GM23338 (cell line): ENCODE results near the gene HOXA5. TPM values are rescaled to one million over a fixed set of nuclear protein-coding genes. Genes with fewer than 3 reads are reported as not detected.

Experiments
- ATAC-seq: fragments of 200-7000 bp; cut with Tn5 transposase; 3 replicates; pipeline ENCODE4 v1.9.1; 2020
- DNase-seq: peaks from one replicate; pipeline ENCODE4 v3.0.0-alpha.2; 2015; ENCODE audit warnings: low spot score
- H2AFZ ChIP-seq: fragments of 200-600 bp; sonication (generic); 2 replicates; pipeline ENCODE4 v1.8.0; 2016; ENCODE audit warnings: antibody characterized with exemption, mild to moderate bottlenecking, moderate library complexity
- H3F3A ChIP-seq: fragments of 200-600 bp; sonication (generic); replicated peaks from 2 replicates; pipeline ENCODE4 v1.8.0; 2017; ENCODE audit warnings: antibody characterized with exemption, mixed run types, low read depth
- H3K27ac ChIP-seq: fragments of 200-600 bp; sonication (generic); 2 replicates; pipeline ENCODE4 v1.6.1; 2016; ENCODE audit warnings: low read depth
- H3K27me3 ChIP-seq: fragments of 200-600 bp; sonication (generic); 2 replicates; pipeline ENCODE4 v1.8.0; 2016; ENCODE audit warnings: mild to moderate bottlenecking, mixed run types, moderate library complexity; ENCODE audit not compliant: insufficient read depth
- H3K36me3 ChIP-seq: fragments of 200-600 bp; sonication (generic); 2 replicates; pipeline ENCODE4 v1.8.0; 2016; ENCODE audit warnings: mild to moderate bottlenecking; ENCODE audit not compliant: insufficient read depth
- H3K4me1 ChIP-seq: fragments of 200-600 bp; sonication (generic); 2 replicates; pipeline ENCODE4 v1.8.0; 2016; ENCODE audit warnings: mild to moderate bottlenecking, moderate library complexity; ENCODE audit not compliant: insufficient read depth
- H3K4me2 ChIP-seq: fragments of 200-600 bp; sonication (generic); 2 replicates; pipeline ENCODE4 v1.7.1; 2017; ENCODE audit warnings: mixed run types
- H3K4me3 ChIP-seq: fragments of 200-600 bp; sonication (generic); 2 replicates; pipeline ENCODE4 v1.6.1; 2016; ENCODE audit warnings: mixed run types
- H3K79me2 ChIP-seq: fragments of 200-600 bp; sonication (generic); replicated peaks from 2 replicates; pipeline ENCODE4 v1.8.0; 2017; ENCODE audit warnings: mild to moderate bottlenecking; ENCODE audit not compliant: insufficient read depth
- H3K9me2 ChIP-seq: fragments of 200-600 bp; sonication (generic); 2 replicates; pipeline ENCODE4 v1.8.0; 2017; ENCODE audit not compliant: insufficient read depth
- H4K20me1 ChIP-seq: fragments of 200-600 bp; sonication (generic); replicated peaks from 2 replicates; pipeline ENCODE4 v1.8.0; 2017; ENCODE audit warnings: mild to moderate bottlenecking; ENCODE audit not compliant: insufficient read depth
- H3K27ac Mint-ChIP-seq: 2 replicates; pipeline ENCODE4 v1.8.0; 2020; ENCODE audit warnings: inconsistent platforms, mild to moderate bottlenecking, moderate library complexity, mixed read lengths
- H3K27me3 Mint-ChIP-seq: 3 replicates; pipeline ENCODE4 v1.8.0; 2022; ENCODE audit warnings: low read depth, mild to moderate bottlenecking, moderate library complexity, mixed read lengths, inconsistent platforms; ENCODE audit not compliant: insufficient read depth, poor library complexity
- H3K36me3 Mint-ChIP-seq: 3 replicates; pipeline ENCODE4 v1.8.0; 2021; ENCODE audit warnings: low read depth, mild to moderate bottlenecking, inconsistent platforms, moderate library complexity, mixed read lengths
- H3K4me1 Mint-ChIP-seq: 3 replicates; pipeline ENCODE4 v1.8.0; 2020; ENCODE audit warnings: mild to moderate bottlenecking, inconsistent platforms, mixed read lengths
- H3K4me3 Mint-ChIP-seq: 3 replicates; pipeline ENCODE4 v1.8.0; 2021; ENCODE audit warnings: moderate library complexity, mild to moderate bottlenecking, inconsistent platforms, mixed read lengths
- H3K9me3 Mint-ChIP-seq: 3 replicates; pipeline ENCODE4 v1.8.0; 2020; ENCODE audit warnings: moderate library complexity, mild to moderate bottlenecking, inconsistent platforms, mixed read lengths
- CREB1 ChIP-seq: fragments of 250-450 bp; sonication (Bioruptor Pico); IDR thresholded peaks from 2 replicates; pipeline ENCODE4 v1.5.0; 2020; ENCODE audit warnings: low read depth, mild to moderate bottlenecking, moderate library complexity
- CTCF ChIP-seq, 2 experiments: fragments of 200-600 bp in 1 of 2; sonication (generic) in 1 of 2; conservative IDR thresholded peaks; 2 replicates each; pipeline versions ENCODE4 v1.5.1 to v1.6.1; 2016 to 2017; ENCODE audit warnings: antibody characterized with exemption in 2 of 2, low read depth in 2 of 2, mild to moderate bottlenecking in 2 of 2, moderate library complexity in 1 of 2
- ETS1 ChIP-seq: IDR thresholded peaks from 2 replicates; pipeline ENCODE4 v1.6.1; 2016; ENCODE audit warnings: antibody characterized with exemption
- EZH2 ChIP-seq: fragments of 200-600 bp; sonication (generic); IDR thresholded peaks from one replicate; pipeline ENCODE4 v1.8.0; 2017; ENCODE audit warnings: antibody characterized with exemption, mild to moderate bottlenecking, low read depth; ENCODE audit not compliant: unreplicated experiment
- EZH2phosphoT487 ChIP-seq: fragments of 200-600 bp; sonication (generic); IDR thresholded peaks from one replicate; pipeline ENCODE4 v1.8.1; 2018; ENCODE audit warnings: antibody characterized with exemption; ENCODE audit not compliant: unreplicated experiment
- JUNB ChIP-seq: IDR thresholded peaks from one replicate; pipeline ENCODE4 v1.6.1; 2016; ENCODE audit warnings: antibody characterized with exemption; ENCODE audit not compliant: unreplicated experiment
- NANOG ChIP-seq: IDR thresholded peaks from 2 replicates; pipeline ENCODE4 v1.6.1; 2016; ENCODE audit warnings: antibody characterized with exemption, borderline replicate concordance
- POLR2AphosphoS5 ChIP-seq: IDR thresholded peaks from 2 replicates; pipeline ENCODE4 v1.6.1; 2016; ENCODE audit warnings: antibody characterized with exemption, low read depth
- REST ChIP-seq: IDR thresholded peaks from one replicate; pipeline ENCODE4 v1.6.1; 2018; ENCODE audit warnings: antibody characterized with exemption; ENCODE audit not compliant: unreplicated experiment
- ZNF114 ChIP-seq: fragments of 250-450 bp; sonication (Bioruptor Pico); IDR thresholded peaks from 2 replicates; pipeline ENCODE4 v1.5.0; 2020; ENCODE audit warnings: mild to moderate bottlenecking, moderate library complexity
- ZNF331 ChIP-seq: fragments of 250-450 bp; sonication (Bioruptor Pico); IDR thresholded peaks from 2 replicates; pipeline ENCODE4 v1.5.0; 2020; ENCODE audit warnings: low read depth, mild to moderate bottlenecking, moderate library complexity
- polyA plus RNA-seq: library from polyadenylated mRNA; unstranded; fragments of >200 nt; fragmentation: Nextera tagmentation; extraction: Ambion mirVana; gene quantifications from 2 replicates; pipeline ENCODE4 v1.2.1, GENCODE V29; 2016
- total RNA-seq: library from RNA; depleted of rRNA; stranded (reverse); fragments of >200 nt; shearing (Covaris generic); gene quantifications from 2 replicates; pipeline ENCODE4 v1.2.3, GENCODE V29; 2014

HOXA5 gene
- total and polyA plus RNA-seq, 2 experiments from 2014 or later: not detected

GRCh38 chr7:27138472-27138871 lies 5.0 kb downstream of the HOXA5 start:
- H3K36me3 Mint-ChIP-seq: no peaks in the 10 kb centered on the region; the same call in 2 of the 3 replicates
- H3K27ac ChIP-seq: no peak overlapping the region

More at GRCh38 chr7:27138472-27138871, 5.0 kb downstream of the HOXA5 start:
- DNase-seq (peak; percentile 10), ATAC-seq (no peak)
- no peak overlapping the region for H3K4me3 ChIP-seq
- peaks cover 55% of the 10 kb centered on the region for H4K20me1 ChIP-seq
- H3K9me2 ChIP-seq: no peaks in the 10 kb centered on the region
- peaks cover 100% of the 10 kb centered on the region for H3K27me3 ChIP-seq
- peaks cover 53% of the 10 kb centered on the region for H3F3A ChIP-seq
- peaks cover 31% of the 10 kb centered on the region for H3K4me1 ChIP-seq
- Mint-ChIP-seq H3K4me1 (peaks cover 19% of the 10 kb centered on the region), H3K4me3 (no peak overlapping the region), H3K27me3 (peaks cover 100% of the 10 kb centered on the region), H3K9me3 (peaks cover 8% of the 10 kb centered on the region; the same call in 2 of the 3 replicates), H3K27ac (no peak overlapping the region)
- no peak overlapping the region for H3K4me2 ChIP-seq
- no peaks in the 10 kb centered on the region for H3K36me3 ChIP-seq
- TF ChIP-seq CREB1 (CRISPR knock-in tag) (no peak), EZH2 (no peak), NANOG (no peak), ZNF114 (CRISPR knock-in tag) (no peak), CTCF (conservative IDR thresholded peaks at IDR 0.05; ENCODE audit: low read depth in 2 of 2) (no peak), REST (no peak), ETS1 (no peak), POLR2AphosphoS5 (no peak), JUNB (no peak), ZNF331 (CRISPR knock-in tag) (no peak), EZH2phosphoT487 (no peak)
- H2AFZ ChIP-seq: no peak overlapping the region
- H3K79me2 ChIP-seq: no peaks in the 10 kb centered on the region
